ENCODE results near the gene ASPSCR1.

- TF ChIP-seq, protein P1, sequence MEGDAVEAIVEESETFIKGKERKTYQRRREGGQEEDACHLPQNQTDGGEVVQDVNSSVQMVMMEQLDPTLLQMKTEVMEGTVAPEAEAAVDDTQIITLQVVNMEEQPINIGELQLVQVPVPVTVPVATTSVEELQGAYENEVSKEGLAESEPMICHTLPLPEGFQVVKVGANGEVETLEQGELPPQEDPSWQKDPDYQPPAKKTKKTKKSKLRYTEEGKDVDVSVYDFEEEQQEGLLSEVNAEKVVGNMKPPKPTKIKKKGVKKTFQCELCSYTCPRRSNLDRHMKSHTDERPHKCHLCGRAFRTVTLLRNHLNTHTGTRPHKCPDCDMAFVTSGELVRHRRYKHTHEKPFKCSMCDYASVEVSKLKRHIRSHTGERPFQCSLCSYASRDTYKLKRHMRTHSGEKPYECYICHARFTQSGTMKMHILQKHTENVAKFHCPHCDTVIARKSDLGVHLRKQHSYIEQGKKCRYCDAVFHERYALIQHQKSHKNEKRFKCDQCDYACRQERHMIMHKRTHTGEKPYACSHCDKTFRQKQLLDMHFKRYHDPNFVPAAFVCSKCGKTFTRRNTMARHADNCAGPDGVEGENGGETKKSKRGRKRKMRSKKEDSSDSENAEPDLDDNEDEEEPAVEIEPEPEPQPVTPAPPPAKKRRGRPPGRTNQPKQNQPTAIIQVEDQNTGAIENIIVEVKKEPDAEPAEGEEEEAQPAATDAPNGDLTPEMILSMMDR (IDR thresholded peaks at IDR 0.05), result no peak
- no peak for TF ChIP-seq POLR2A (IDR thresholded peaks at IDR 0.05)
Measured at GRCh38 chr17:82047914-82048570, 70.6 kb downstream of the ASPSCR1 start.

Data from testis (tissue), 2 donors.